H1 (cell line): Measurements from ENCODE around the gene ZNF213. TPM values are rescaled to one million over a fixed set of nuclear protein-coding genes. Genes with fewer than 3 reads are reported as not detected.
A peak's percentile ranks its signal among the peaks of the same experiment; 100 is the strongest.

Source experiments
- CTCF ChIA-PET: fragments of 300-600 bp; sonication (Branson Sonifier 250); formaldehyde crosslinking; loops from one replicate; lab custom pipeline; 2021; ENCODE audit not compliant: partially characterized antibody; lab: Charles Lee
- POLR2A ChIA-PET: fragments of 300-600 bp; sonication (Branson Sonifier 250); formaldehyde crosslinking; loops from one replicate; lab custom pipeline; 2021; ENCODE audit warnings: inconsistent platforms; ENCODE audit not compliant: partially characterized antibody; lab: Charles Lee
- DNase-seq, 2 experiments: peaks; one replicate each; pipeline versions ENCODE4 v3.0.0 to v3.0.0-alpha.2; 2010 to 2022; ENCODE audit warnings: low spot score in 2 of 2, low read depth in 1 of 2, mixed read lengths in 1 of 2
- FAIRE-seq: peaks from 2 replicates; lab custom pipeline; 2011; peaks lifted over from hg19 to GRCh38; lab: Jason Lieb, UNC
- H2AFZ ChIP-seq: 2 replicates; pipeline ENCODE4 v1.8.1; 2012; ENCODE audit warnings: low read length, inconsistent platforms
- H2AK5ac ChIP-seq: 2 replicates; pipeline ENCODE4 v1.6.1; 2013; ENCODE audit warnings: low read depth, low read length
- H2BK120ac ChIP-seq: replicated peaks from 2 replicates; pipeline ENCODE3; 2013; ENCODE audit warnings: low read depth, low read length, inconsistent platforms
- H2BK12ac ChIP-seq: 2 replicates; pipeline ENCODE4 v1.6.1; 2013; ENCODE audit warnings: low read depth, low read length
- H2BK15ac ChIP-seq: 2 replicates; pipeline ENCODE4 v1.6.1; 2013; ENCODE audit warnings: low read length
- H2BK20ac ChIP-seq: 2 replicates; pipeline ENCODE4 v1.6.1; 2013; ENCODE audit warnings: low read length
- H2BK5ac ChIP-seq: 2 replicates; pipeline ENCODE4 v1.6.1; 2013; ENCODE audit warnings: low read depth, low read length
- H3K14ac ChIP-seq: 2 replicates; pipeline ENCODE4 v1.6.1; 2013; ENCODE audit warnings: inconsistent platforms; ENCODE audit not compliant: insufficient read length
- H3K18ac ChIP-seq: 2 replicates; pipeline ENCODE4 v1.6.1; 2013; ENCODE audit warnings: low read length; ENCODE audit errors: extremely low read depth
- H3K23ac ChIP-seq: 2 replicates; pipeline ENCODE4 v1.6.1; 2013; ENCODE audit warnings: inconsistent platforms; ENCODE audit not compliant: insufficient read length
- H3K23me2 ChIP-seq: 2 replicates; pipeline ENCODE4 v1.6.1; 2013; ENCODE audit warnings: low read depth, low read length
- H3K27ac ChIP-seq: 2 replicates; pipeline ENCODE4 v1.6.1; 2011; ENCODE audit warnings: low read depth, low read length, inconsistent platforms
- H3K27me3 ChIP-seq, 4 experiments: replicated peaks in 1 of 4; 1 replicate in 1 of 4; 2 replicates in 3 of 4; pipeline versions ENCODE4 v1.6.1 to v1.8.1; 2011 to 2013; ENCODE audit warnings: low read length in 3 of 4, mild to moderate bottlenecking in 3 of 4, inconsistent platforms in 2 of 4, mixed read lengths in 2 of 4, moderate library complexity in 1 of 4; ENCODE audit not compliant: control insufficient read depth in 3 of 4, insufficient read depth in 3 of 4; ENCODE audit errors: extremely low read depth in 1 of 4
- H3K36me3 ChIP-seq, 4 experiments: 2 replicates each; pipeline versions ENCODE4 v1.6.1 to v1.8.1; 2011 to 2013; ENCODE audit warnings: mild to moderate bottlenecking in 4 of 4, low read length in 3 of 4, moderate library complexity in 2 of 4, control low read depth in 1 of 4, inconsistent platforms in 1 of 4; ENCODE audit not compliant: insufficient read depth in 4 of 4, control insufficient read depth in 2 of 4
- H3K4ac ChIP-seq: replicated peaks from 2 replicates; pipeline ENCODE3; 2013; ENCODE audit warnings: low read length, low read depth, mixed read lengths, inconsistent platforms; ENCODE audit not compliant: insufficient read length
- H3K4me1 ChIP-seq, 4 experiments: replicated peaks in 1 of 4; 1 replicate in 1 of 4; 2 replicates in 3 of 4; pipeline versions ENCODE4 v1.6.1 to v1.8.1; 2011 to 2013; ENCODE audit warnings: low read length in 3 of 4, inconsistent platforms in 2 of 4, mixed read lengths in 1 of 4; ENCODE audit not compliant: insufficient read depth in 4 of 4, control insufficient read depth in 3 of 4
- H3K4me2 ChIP-seq, 2 experiments: 2 replicates each; pipeline versions ENCODE4 v1.6.1 to v1.8.1; 2011 to 2013; ENCODE audit warnings: low read depth in 2 of 2, low read length in 2 of 2, control low read depth in 1 of 2, inconsistent platforms in 1 of 2, mild to moderate bottlenecking in 1 of 2; ENCODE audit not compliant: insufficient read depth in 1 of 2
- H3K4me3 ChIP-seq, 4 experiments: fragments of 200-600, 300-600 bp in 1 of 4; sonication (generic), shearing (Covaris generic), sonication (Bioruptor Twin) in 1 of 4; 2 replicates each; pipeline versions ENCODE4 v1.5.1 to v1.8.1; 2011 to 2016; ENCODE audit warnings: low read length in 4 of 4, low read depth in 3 of 4, control low read depth in 2 of 4, inconsistent platforms in 2 of 4, mild to moderate bottlenecking in 2 of 4, mixed read lengths in 1 of 4, moderate library complexity in 1 of 4; ENCODE audit not compliant: insufficient read depth in 2 of 4; ENCODE audit errors: extremely low read depth in 1 of 4
- H3K56ac ChIP-seq: replicated peaks from 2 replicates; pipeline ENCODE3; 2013; ENCODE audit warnings: low read depth, mild to moderate bottlenecking, mixed read lengths, low read length, inconsistent platforms; ENCODE audit not compliant: insufficient read length
- H3K79me1 ChIP-seq: 2 replicates; pipeline ENCODE4 v1.6.1; 2013; ENCODE audit warnings: low read depth, low read length, control low read depth
- H3K79me2 ChIP-seq, 2 experiments: 2 replicates each; pipeline versions ENCODE4 v1.6.1 to v1.8.1; 2012 to 2013; ENCODE audit warnings: low read length in 2 of 2, mild to moderate bottlenecking in 2 of 2, inconsistent platforms in 1 of 2; ENCODE audit not compliant: insufficient read depth in 2 of 2, control insufficient read depth in 1 of 2
- H3K9ac ChIP-seq, 4 experiments: replicated peaks in 1 of 4; 1 replicate in 1 of 4; 2 replicates in 3 of 4; pipeline versions ENCODE4 v1.6.1 to v1.8.1; 2011 to 2013; ENCODE audit warnings: low read depth in 3 of 4, low read length in 3 of 4, control low read depth in 2 of 4, mild to moderate bottlenecking in 2 of 4, moderate library complexity in 2 of 4, inconsistent platforms in 1 of 4; ENCODE audit errors: extremely low read depth in 1 of 4
- H3K9me3 ChIP-seq, 2 experiments: 2 replicates each; pipeline versions ENCODE4 v1.6.1 to v1.8.1; 2012 to 2013; ENCODE audit warnings: mild to moderate bottlenecking in 2 of 2, moderate library complexity in 2 of 2, control low read depth in 1 of 2, inconsistent platforms in 1 of 2, low read depth in 1 of 2, low read length in 1 of 2, mixed read lengths in 1 of 2; ENCODE audit not compliant: insufficient read depth in 2 of 2
- H4K20me1 ChIP-seq, 2 experiments: replicated peaks in 1 of 2; 2 replicates each; pipeline versions ENCODE3 to v1.8.1; 2011 to 2013; ENCODE audit warnings: inconsistent platforms in 2 of 2, low read length in 2 of 2, mild to moderate bottlenecking in 1 of 2; ENCODE audit not compliant: insufficient read depth in 2 of 2, control insufficient read depth in 1 of 2
- H4K5ac ChIP-seq: 2 replicates; pipeline ENCODE4 v1.6.1; 2013; ENCODE audit warnings: low read length, low read depth, mixed read lengths, inconsistent platforms; ENCODE audit not compliant: insufficient read length
- H4K8ac ChIP-seq: 2 replicates; pipeline ENCODE4 v1.8.0; 2013; ENCODE audit warnings: mild to moderate bottlenecking, moderate library complexity, low read length, inconsistent platforms; ENCODE audit not compliant: insufficient read depth; ENCODE audit errors: extremely low read depth
- H4K91ac ChIP-seq: replicated peaks from 2 replicates; pipeline ENCODE3; 2013; ENCODE audit warnings: low read length, mixed read lengths, inconsistent platforms; ENCODE audit not compliant: insufficient read length
- BACH1 ChIP-seq: IDR thresholded peaks from 2 replicates; pipeline ENCODE4 v1.6.1; 2012; ENCODE audit warnings: low read length, improper control_type of control experiment
- CREB1 ChIP-seq: IDR thresholded peaks from 2 replicates; pipeline ENCODE4 v1.6.1; 2012; ENCODE audit warnings: inconsistent platforms
- MAX ChIP-seq: IDR thresholded peaks from 2 replicates; pipeline ENCODE4 v1.6.1; 2012; ENCODE audit warnings: inconsistent platforms
- SIX5 ChIP-seq: IDR thresholded peaks from 2 replicates; pipeline ENCODE4 v1.6.1; 2011; ENCODE audit warnings: mild to moderate bottlenecking, low read depth, low read length
- SP2 ChIP-seq: IDR thresholded peaks from 2 replicates; pipeline ENCODE4 v1.6.1; 2012; ENCODE audit warnings: mild to moderate bottlenecking, low read length, inconsistent platforms
- TAF1 ChIP-seq: IDR thresholded peaks from 2 replicates; pipeline ENCODE4 v1.6.1; 2011; ENCODE audit warnings: mild to moderate bottlenecking, low read depth, low read length
- WGBS, 2 experiments: shearing (Covaris generic) in 1 of 2; methylation state at CpG; one replicate each; pipeline versions ENCODE4 v1.1.6 to v1.1.7; 2013 to 2015; ENCODE audit warnings: low lambda C conversion rate in 2 of 2, mixed read lengths in 2 of 2, inconsistent platforms in 1 of 2, low coverage in 1 of 2, missing lambda C conversion rate in 1 of 2; ENCODE audit not compliant: insufficient replicate concordance in 2 of 2, insufficient coverage in 1 of 2, insufficient read length in 1 of 2; ENCODE audit errors: extremely low coverage in 1 of 2, missing lambda C conversion rate in 1 of 2; 5-methylcytosine and 5-hydroxymethylcytosine counted together
- polyA plus RNA-seq, 7 experiments: library from polyadenylated mRNA; depleted of rRNA in 3 of 7; stranded (reverse) in 5 of 7; unstranded in 2 of 7; fragments of >200 nt in 5 of 7; fragments of 200-250 nt in 2 of 7; gene quantifications; 1 replicate in 5 of 7; 2 replicates in 1 of 7; 4 replicates in 1 of 7; pipeline versions ENCODE4 v1.2.1 to v1.2.3, GENCODE V29; 2011 to 2013; ENCODE audit warnings: missing spikeins in 2 of 7, mixed read lengths in 2 of 7
- total RNA-seq: library from RNA; stranded (reverse); fragmentation: NEBNext Ultra II Directional; extraction: Animal tissue kit (Norgen Biotek cat#: 25700); gene quantifications from 2 replicates; pipeline ENCODE4 v1.2.1, GENCODE V29; 2021
- TF ChIP-seq, protein P1 (sequence below): IDR thresholded peaks from 2 replicates; pipeline ENCODE4 v1.6.1; 2011; ENCODE audit warnings: low read depth, mild to moderate bottlenecking, low read length; ENCODE audit not compliant: insufficient read depth

The ZNF213 gene
- total and polyA plus RNA-seq, 2 of the 8 experiments (the other 6 are each of a cell fraction or from before 2014, with no cell fraction given): 1.6 to 6.9 TPM

DNA sequence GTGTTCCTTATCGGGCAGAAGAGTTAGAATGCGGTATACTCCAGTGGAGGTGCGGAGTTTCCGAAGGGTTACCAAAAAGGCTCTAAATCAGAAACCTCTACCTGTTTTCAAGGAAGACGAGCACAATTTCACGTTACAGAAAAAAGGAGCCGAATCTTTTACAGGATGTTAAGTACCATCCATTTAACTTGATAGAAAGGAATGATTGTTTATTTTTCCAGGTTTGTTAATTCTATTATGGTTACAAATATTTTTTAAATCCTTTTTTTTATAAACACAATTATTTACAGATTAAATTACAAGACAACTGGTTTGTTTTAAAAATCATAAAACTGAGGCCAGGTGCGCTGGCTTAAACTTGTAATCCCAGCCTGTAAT, 18.2 kb downstream of the ZNF213 start:
- no peaks in the 10 kb centered on the region for H3K79me1 ChIP-seq
- 24% methylated on average over 8 of the region's 8 CpGs; no CpG with 5 or more reads in 1 of the 2 experiments for WGBS, 2 experiments
- no peak overlapping the region for H3K27ac ChIP-seq
- H3K4me2 ChIP-seq: peak overlapping the region in 1 of 2 experiments; percentile 73; a peak in 1 of 4 replicates
- no peak overlapping the region for H3K4ac ChIP-seq
- no peaks in the 10 kb centered on the region for H3K9me3 ChIP-seq
- H3K23me2 ChIP-seq: peaks cover 18% of the 10 kb centered on the region
- no peak overlapping the region for H3K56ac ChIP-seq
- no peak overlapping the region for H4K5ac ChIP-seq
- no peak overlapping the region for H4K8ac ChIP-seq
- H3K18ac ChIP-seq: no peak overlapping the region
- no peak overlapping the region for H2BK20ac ChIP-seq
- no peak for DNase-seq
- no peak overlapping the region for H2AK5ac ChIP-seq
- no peaks in the 10 kb centered on the region for H3K36me3 ChIP-seq
- no peak overlapping the region for H3K23ac ChIP-seq
- H3K9ac ChIP-seq: no peak overlapping the region
- H3K14ac ChIP-seq: no peak overlapping the region
- no peak for TF ChIP-seq MAX
- TF ChIP-seq, protein P1, sequence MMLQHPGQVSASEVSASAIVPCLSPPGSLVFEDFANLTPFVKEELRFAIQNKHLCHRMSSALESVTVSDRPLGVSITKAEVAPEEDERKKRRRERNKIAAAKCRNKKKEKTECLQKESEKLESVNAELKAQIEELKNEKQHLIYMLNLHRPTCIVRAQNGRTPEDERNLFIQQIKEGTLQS: no peak
- no peak for TF ChIP-seq TAF1
- TF ChIP-seq SIX5: no peak
- no peak for TF ChIP-seq BACH1
- TF ChIP-seq CREB1: no peak; the same call in 1 of the 2 replicates
- TF ChIP-seq SP2: no peak
- TF ChIP-seq, all 59 proteins: peak for 0
- no peak for FAIRE-seq
- CTCF ChIA-PET: interaction anchor here (1.2 to 10.9 kb wide), 6 partner anchors 13 to 32 kb away, joined by 3 to 174 read pairs (median 18); partner anchors contain the start of gene ZNF213
- no peak overlapping the region for H4K91ac ChIP-seq
- peak overlapping the region in 1 of 4 experiments; percentile 72; a peak in 2 of 8 replicates for H3K4me3 ChIP-seq
- no peak overlapping the region for H2BK15ac ChIP-seq
- H2BK12ac ChIP-seq: no peak overlapping the region
- H3K4me1 ChIP-seq: peaks cover 0 to 11% (median 7%) of the 10 kb centered on the region in 4 experiments; a peak in 5 of 7 replicates
- H3K27me3 ChIP-seq: peaks cover 0 to 18% (median 14%) of the 10 kb centered on the region in 4 experiments; a peak in 5 of 7 replicates
- POLR2A ChIA-PET: interaction anchor here (0.9 to 8.6 kb wide), 6 partner anchors 17 to 81 kb away, joined by 3 to 69 read pairs (median 3); partner anchors contain the start of genes ZNF200, ZNF213 and ZSCAN10
- no peak overlapping the region for H2BK120ac ChIP-seq
- H4K20me1 ChIP-seq: peaks cover 0 to 4% of the 10 kb centered on the region in 2 experiments
- H2BK5ac ChIP-seq: no peak overlapping the region
- no peak overlapping the region for H2AFZ ChIP-seq
- no peaks in the 10 kb centered on the region for H3K79me2 ChIP-seq
